ENCODE results near the gene CPNE1.
A peak's percentile ranks its signal among the peaks of the same experiment; 100 is the strongest.

The CPNE1 gene

GRCh38 chr20:35598899-35599775 is 65.6 kb downstream of the CPNE1 start:
- no peak for DNase-seq (ENCODE audit: low spot score)

- no peak for DNase-seq (ENCODE audit: low spot score)
Observed at GRCh38 chr20:35598476-35598875, 66.2 kb downstream of the CPNE1 start.

- DNase-seq (ENCODE audit: low spot score), result no peak
Observed at GRCh38 chr20:35597186-35597585, 67.5 kb downstream of the CPNE1 start.

GRCh38 chr20:35595901-35596300 is 68.8 kb downstream of the CPNE1 start:
- DNase-seq (ENCODE audit: low spot score), result no peak

GRCh38 chr20:35595456-35595855 is 69.2 kb downstream of the CPNE1 start:
- no peak for DNase-seq (ENCODE audit: low spot score)

- no peak for DNase-seq (ENCODE audit: low spot score)
Observed at GRCh38 chr20:35592339-35592974, 72.2 kb downstream of the CPNE1 start.

- DNase-seq (ENCODE audit: low spot score), result no peak
Observed at GRCh38 chr20:35588397-35588796, 76.3 kb downstream of the CPNE1 start.

- no peak for DNase-seq (ENCODE audit: low spot score)
Observed at GRCh38 chr20:35587436-35587835, 77.3 kb downstream of the CPNE1 start.

GRCh38 chr20:35586751-35587425 is 77.8 kb downstream of the CPNE1 start:
- DNase-seq (ENCODE audit: low spot score), result no peak

- DNase-seq (ENCODE audit: low spot score), result peak; percentile 14
Observed at GRCh38 chr20:35583636-35584560, 80.8 kb downstream of the CPNE1 start.

GRCh38 chr20:35582741-35583404 is 81.8 kb downstream of the CPNE1 start:
- no peak for DNase-seq (ENCODE audit: low spot score)

- no peak for DNase-seq (ENCODE audit: low spot score)
Observed at GRCh38 chr20:35582131-35582530, 82.6 kb downstream of the CPNE1 start.

- no peak for DNase-seq (ENCODE audit: low spot score)
Observed at GRCh38 chr20:35579196-35579595, 85.5 kb downstream of the CPNE1 start.

GRCh38 chr20:35578469-35578868 is 86.2 kb downstream of the CPNE1 start:
- DNase-seq (ENCODE audit: low spot score), result no peak

GRCh38 chr20:35576816-35577215 is 87.9 kb downstream of the CPNE1 start:
- peak; percentile 8 for DNase-seq (ENCODE audit: low spot score)
